ENCODE results near the gene BOK.

BOK gene

DNA sequence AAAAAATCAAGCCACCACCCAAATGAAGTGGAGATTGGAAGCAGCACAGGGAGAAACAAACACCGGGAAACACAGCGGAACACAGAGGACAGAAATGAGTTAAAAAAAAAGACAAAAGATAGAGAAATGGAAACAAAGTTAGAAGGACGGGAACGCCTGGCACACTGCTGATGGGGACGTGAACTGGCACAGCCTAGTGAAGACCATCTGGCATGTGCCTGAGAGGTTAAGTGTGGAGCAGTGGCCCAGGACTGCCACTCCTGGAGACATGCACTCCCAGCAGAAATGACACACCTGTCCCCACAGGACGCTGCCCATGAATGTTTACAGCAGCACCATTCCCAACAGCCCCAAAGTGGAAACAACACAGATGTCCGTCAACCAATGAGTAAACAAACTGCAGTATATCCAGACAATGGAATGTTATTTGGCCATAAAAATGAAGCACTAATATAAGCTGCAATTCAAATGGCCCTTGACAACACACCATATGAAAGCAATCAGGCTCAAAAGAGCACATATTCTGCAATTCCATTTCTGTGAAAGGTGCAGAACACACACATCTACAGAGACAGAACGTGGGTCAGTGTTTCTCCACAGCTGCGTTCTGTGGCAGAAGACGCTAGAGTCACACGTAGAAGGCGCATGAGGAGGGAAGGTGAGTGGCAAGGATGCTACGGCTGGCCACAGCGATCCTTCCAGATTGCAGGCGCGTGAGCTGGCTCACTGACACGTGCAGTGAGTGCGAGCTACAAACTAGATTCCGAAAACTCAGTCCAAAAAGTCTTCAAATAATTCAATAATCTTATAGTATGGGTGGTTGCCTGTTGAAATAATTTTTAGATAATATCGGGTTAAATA is 53.8 kb downstream of the BOK start:
- no peak for DNase-seq (ENCODE audit: low read depth)
- no peak overlapping the region for H3K4me3 ChIP-seq (ENCODE audit: control insufficient read depth, low read depth, low read length)
- TF ChIP-seq, protein P1, sequence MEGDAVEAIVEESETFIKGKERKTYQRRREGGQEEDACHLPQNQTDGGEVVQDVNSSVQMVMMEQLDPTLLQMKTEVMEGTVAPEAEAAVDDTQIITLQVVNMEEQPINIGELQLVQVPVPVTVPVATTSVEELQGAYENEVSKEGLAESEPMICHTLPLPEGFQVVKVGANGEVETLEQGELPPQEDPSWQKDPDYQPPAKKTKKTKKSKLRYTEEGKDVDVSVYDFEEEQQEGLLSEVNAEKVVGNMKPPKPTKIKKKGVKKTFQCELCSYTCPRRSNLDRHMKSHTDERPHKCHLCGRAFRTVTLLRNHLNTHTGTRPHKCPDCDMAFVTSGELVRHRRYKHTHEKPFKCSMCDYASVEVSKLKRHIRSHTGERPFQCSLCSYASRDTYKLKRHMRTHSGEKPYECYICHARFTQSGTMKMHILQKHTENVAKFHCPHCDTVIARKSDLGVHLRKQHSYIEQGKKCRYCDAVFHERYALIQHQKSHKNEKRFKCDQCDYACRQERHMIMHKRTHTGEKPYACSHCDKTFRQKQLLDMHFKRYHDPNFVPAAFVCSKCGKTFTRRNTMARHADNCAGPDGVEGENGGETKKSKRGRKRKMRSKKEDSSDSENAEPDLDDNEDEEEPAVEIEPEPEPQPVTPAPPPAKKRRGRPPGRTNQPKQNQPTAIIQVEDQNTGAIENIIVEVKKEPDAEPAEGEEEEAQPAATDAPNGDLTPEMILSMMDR (IDR thresholded peaks at IDR 0.05; ENCODE audit: control insufficient read depth, insufficient read depth, low read depth, low read length, missing control alignments): no peak

DNA sequence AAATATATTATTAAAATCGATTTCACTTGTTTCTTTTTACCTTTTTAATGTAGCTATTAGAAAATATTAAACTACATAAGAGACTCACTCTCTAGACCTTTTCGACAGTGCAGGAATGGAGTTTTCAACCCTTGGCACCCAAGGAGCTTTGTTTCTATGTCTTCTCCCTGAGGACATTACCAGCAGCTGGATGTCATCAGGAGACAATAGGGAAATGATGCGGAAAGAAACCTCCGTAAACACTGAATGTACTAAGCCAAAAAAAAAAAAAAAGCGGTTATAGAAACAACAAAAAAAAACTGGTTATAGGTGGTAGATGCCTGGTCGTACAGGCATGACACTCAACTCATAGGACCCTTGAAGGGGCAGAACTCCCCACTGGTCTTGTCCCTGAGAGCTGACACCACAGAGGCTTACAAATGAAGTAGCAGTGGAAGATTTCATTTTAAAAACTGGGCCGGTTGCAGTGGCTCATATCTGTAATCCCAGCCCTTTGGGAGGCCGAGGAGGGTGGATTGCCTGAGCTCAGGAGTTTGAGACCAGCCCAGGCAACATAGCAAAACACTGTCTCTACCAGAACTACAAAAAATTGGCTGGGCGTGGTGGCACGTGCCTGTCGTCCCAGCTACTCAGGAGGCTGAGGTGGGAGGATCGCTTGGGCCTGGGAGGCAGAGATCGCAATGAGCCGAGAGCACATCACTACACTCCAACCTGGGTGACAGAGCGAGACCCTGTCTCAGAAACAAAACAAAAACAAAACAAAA is 54.7 kb downstream of the BOK start:
- no peak overlapping the region for H3K4me3 ChIP-seq (ENCODE audit: control insufficient read depth, low read depth, low read length)
- TF ChIP-seq, protein P1 (IDR thresholded peaks at IDR 0.05; ENCODE audit: control insufficient read depth, insufficient read depth, low read depth, low read length, missing control alignments): no peak
- no peak for DNase-seq (ENCODE audit: low read depth)

DNA sequence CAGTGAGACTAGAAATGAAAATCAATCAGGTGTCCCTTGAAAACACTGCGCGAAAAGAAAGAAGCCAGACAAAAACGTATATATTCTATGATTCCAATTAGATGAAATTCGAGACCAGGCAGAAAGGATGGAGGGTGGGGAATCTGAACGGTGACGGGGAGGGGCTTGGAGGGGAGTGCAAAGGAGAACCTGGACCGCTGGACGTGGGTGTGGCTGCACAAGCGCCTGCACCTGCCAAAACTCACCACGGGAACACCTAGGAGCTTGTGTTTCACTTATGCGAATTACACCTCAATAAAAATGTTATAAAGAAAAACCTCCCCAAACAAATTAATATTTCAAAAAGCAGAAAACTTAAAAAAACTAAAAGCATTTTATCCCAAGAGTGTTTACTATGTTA is 56.5 kb downstream of the BOK start:
- TF ChIP-seq, protein P1 (IDR thresholded peaks at IDR 0.05; ENCODE audit: control insufficient read depth, insufficient read depth, low read depth, low read length, missing control alignments): no peak
- H3K4me3 ChIP-seq (ENCODE audit: control insufficient read depth, low read depth, low read length): no peak overlapping the region
- no peak for DNase-seq (ENCODE audit: low read depth)

DNA sequence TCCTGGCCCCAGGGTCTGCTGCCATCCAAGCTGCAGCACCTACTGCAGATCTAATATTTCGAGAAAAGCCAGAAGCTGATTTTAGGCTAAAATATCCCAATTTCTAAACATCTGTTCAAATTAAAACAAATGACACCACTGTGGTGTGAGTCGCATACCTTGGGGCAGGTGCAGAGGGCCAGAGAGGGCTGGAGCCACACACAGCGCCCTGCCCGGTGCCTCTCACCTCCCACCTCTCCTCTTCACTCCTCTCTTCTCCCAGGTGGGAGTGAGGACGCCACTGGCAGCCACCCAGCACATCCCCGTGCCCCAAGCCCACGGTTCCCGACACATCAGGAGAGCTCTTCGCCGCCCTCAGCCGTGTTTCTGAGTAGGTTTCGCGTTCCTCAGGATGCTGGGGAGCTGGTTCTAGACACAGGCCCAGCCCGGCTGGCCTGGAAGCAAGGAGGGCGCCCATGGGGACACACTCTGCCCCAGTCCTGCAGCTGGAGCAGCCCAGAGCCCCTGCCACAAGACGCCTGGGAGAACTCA is 57.0 kb downstream of the BOK start:
- TF ChIP-seq, protein P1 (IDR thresholded peaks at IDR 0.05; ENCODE audit: control insufficient read depth, insufficient read depth, low read depth, low read length, missing control alignments): no peak
- DNase-seq (ENCODE audit: low read depth): no peak
- H3K4me3 ChIP-seq (ENCODE audit: control insufficient read depth, low read depth, low read length): no peak overlapping the region

DNA sequence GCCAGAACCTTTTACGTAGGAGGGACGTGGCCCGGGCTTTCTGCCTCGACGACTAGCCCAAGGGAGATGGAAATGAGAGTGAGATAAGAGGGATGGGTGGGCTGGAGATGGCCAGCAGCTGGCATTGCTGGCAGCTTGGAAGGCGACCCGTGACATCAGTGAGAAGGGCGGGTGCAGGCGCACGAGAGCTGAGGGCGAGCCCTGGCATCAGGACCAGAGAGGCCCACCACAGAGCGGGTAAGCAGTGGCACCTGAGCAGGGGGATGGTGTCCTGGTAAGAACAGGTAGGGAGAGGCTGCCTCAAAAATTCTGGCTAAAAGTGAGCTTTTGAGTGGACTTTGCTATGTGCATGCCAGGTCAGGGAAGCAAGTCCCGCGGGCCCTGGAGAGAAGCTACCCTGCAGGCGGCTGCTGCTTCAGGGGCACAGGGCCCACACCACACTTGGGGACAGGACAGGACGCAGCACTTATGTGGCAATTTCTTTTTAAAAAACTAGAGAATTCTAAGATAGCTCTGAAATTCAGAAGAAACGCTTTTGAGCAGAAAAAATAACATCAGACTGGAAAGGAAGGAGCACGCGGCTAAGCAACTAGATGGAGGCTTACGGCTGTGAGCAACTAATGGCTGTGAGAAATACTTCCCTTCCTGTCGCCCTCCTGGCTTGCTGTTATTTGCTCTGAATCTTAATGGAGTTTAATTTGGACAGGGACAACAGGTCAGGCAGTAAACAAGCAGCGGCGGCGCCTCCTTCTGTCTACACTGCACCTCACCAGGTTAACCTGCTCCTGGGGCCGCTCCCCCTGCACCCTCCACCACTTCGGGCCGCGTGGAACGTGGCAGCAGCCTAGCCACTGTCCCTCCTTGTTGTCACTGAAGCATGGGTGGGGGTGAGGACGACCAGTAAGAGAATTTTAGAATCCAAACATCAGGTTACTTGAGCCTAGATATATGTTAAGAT is 57.9 kb downstream of the BOK start:
- TF ChIP-seq, protein P1 (IDR thresholded peaks at IDR 0.05; ENCODE audit: control insufficient read depth, insufficient read depth, low read depth, low read length, missing control alignments): no peak
- H3K4me3 ChIP-seq (ENCODE audit: control insufficient read depth, low read depth, low read length): no peak overlapping the region
- no peak for DNase-seq (ENCODE audit: low read depth)

Measured in AG09309 (cell line).